Measurements from ENCODE around the gene IGSF6. TPM values are rescaled to one million over a fixed set of nuclear protein-coding genes. Genes with fewer than 3 reads are reported as not detected.

The IGSF6 gene
- total RNA-seq, 4 donors from 2014 or later, result 0.76 to 7.4 (median 1.3) TPM; not detected in 1

DNA sequence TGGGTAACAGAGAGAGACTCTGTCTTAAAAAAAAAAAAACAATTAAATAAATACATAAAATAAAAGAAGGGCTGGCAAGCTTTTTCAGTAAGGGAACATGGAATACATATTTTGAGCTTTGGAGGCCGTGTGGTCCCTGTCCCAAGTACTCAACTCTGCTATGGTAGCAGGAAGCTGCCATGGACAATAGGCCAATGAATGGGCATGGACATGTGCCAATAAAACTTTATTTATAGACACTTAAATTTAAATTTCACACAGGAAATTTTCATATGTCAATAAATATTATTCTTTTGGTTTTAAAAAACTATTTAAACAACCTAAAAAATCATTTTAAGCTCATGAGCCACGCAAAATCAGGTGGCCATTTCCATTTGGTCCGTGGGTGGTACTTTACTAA is 15.2 kb upstream of the IGSF6 start:
- TF ChIP-seq, protein P1, sequence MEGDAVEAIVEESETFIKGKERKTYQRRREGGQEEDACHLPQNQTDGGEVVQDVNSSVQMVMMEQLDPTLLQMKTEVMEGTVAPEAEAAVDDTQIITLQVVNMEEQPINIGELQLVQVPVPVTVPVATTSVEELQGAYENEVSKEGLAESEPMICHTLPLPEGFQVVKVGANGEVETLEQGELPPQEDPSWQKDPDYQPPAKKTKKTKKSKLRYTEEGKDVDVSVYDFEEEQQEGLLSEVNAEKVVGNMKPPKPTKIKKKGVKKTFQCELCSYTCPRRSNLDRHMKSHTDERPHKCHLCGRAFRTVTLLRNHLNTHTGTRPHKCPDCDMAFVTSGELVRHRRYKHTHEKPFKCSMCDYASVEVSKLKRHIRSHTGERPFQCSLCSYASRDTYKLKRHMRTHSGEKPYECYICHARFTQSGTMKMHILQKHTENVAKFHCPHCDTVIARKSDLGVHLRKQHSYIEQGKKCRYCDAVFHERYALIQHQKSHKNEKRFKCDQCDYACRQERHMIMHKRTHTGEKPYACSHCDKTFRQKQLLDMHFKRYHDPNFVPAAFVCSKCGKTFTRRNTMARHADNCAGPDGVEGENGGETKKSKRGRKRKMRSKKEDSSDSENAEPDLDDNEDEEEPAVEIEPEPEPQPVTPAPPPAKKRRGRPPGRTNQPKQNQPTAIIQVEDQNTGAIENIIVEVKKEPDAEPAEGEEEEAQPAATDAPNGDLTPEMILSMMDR (IDR thresholded peaks at IDR 0.05), result no peak
- TF ChIP-seq POLR2A (IDR thresholded peaks at IDR 0.05), result no peak
- Histone ChIP-seq H3K9me3 (no peaks in the 10 kb centered on the region), H3K4me3 (no peak overlapping the region), H3K27me3 (no peaks in the 10 kb centered on the region), H3K36me3 (no peaks in the 10 kb centered on the region), H3K4me1 (peaks cover 0 to 7% (median 3%) of the 10 kb centered on the region in 4 donors), H3K27ac (no peak overlapping the region)
- no peak for DNase-seq

- H3K27ac ChIP-seq, result no peak overlapping the region
- TF ChIP-seq, protein P1 (IDR thresholded peaks at IDR 0.05), result no peak
- TF ChIP-seq POLR2A (IDR thresholded peaks at IDR 0.05), result no peak
- no peaks in the 10 kb centered on the region for H3K36me3 ChIP-seq
- no peaks in the 10 kb centered on the region for H3K27me3 ChIP-seq
- H3K9me3 ChIP-seq, result no peaks in the 10 kb centered on the region
- no peak for DNase-seq
- H3K4me1 ChIP-seq, result peaks cover 0 to 7% (median 4%) of the 10 kb centered on the region in 4 donors
- H3K4me3 ChIP-seq, result no peak overlapping the region
Observed at GRCh38 chr16:21666772-21667171, 14.4 kb upstream of the IGSF6 start.

DNA sequence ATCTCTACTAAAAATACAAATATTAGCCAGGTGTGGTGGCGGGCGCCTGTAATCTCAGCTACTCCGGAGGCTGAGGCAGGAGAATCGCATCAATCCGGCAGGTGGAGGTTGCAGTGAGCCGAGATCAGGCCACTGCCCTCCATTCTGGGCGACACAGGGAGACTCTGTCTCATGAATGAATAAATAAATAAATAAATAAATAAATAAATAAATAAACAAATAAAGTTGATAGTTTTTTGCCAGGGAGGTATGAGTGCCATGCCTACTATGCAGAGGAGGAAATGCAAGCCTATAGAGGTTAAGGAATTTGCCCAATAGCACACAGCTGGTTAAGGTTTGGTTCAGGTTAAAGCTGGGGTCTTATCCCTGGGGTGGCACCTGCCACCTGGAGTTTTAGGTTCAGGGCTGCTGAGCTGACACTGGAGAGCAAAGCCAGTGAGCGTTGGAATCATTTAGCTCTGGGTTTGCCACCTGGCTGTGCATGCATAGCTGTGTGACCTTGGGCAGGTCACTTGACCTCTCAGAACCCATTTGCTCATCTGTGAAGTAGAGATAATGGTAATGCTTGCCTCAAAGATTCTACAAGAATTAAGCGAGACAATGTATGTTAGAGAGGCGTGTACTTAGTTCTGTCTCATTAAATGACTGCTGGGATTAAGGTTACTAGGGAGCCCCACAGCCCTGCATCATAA is 12.5 kb upstream of the IGSF6 start:
- Histone ChIP-seq H3K36me3 (no peaks in the 10 kb centered on the region), H3K4me1 (peaks cover 0 to 8% (median 6%) of the 10 kb centered on the region in 4 donors), H3K27ac (no peak overlapping the region), H3K9me3 (no peaks in the 10 kb centered on the region), H3K4me3 (no peak overlapping the region), H3K27me3 (no peaks in the 10 kb centered on the region)
- TF ChIP-seq, protein P1 (IDR thresholded peaks at IDR 0.05), result no peak
- TF ChIP-seq POLR2A (IDR thresholded peaks at IDR 0.05), result no peak
- no peak for DNase-seq

DNA sequence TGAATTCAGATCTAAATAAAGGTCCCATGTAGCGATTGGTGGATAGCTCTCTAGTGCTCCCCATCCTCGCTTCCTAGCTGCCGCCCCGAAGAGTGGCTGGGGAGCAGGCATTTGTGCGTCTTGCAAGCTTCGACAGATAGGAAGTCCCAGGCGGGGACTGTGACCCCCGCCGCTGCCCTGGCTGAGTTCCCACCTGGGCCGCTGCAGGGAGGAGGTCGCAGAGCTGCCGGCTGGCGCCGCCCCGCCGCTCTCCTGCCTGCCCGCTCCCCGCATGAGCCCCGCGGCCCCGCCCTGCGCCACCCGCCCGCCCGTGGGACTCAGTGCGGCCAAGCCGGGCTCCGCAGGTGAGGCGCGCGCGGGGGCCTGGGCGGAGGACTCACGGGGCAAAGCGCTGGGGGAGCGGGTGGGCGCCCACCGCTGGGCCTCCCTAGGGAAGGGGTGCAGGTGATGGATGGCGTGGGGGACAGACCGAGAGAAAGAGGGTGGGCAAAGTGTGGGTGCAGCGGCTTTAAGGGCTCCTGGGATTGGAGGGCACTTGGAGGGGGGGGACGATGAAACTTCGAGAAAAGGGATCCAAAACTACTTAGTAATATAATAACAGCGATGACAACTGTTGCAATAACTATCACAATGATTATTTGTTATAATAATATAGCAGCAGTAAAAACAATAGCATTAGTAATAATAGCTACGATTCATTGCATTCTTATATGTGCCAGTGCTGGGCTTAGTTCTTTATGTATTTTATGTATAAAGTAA is 11.7 kb upstream of the IGSF6 start, which contains the start of gene OTOA:
OTOA (plus strand) TSS at position 80 of the 759 bp plus-strand sequence. CDS start 14,547 bp downstream, outside the sequence.
- Histone ChIP-seq H3K4me3 (peak within 1 kb of the TSS; percentile 20 to 42 (median 36)), H3K27ac (no peak within 1 kb of the TSS), H3K27me3 (no peaks in the 10 kb centered on the region), H3K4me1 (peaks cover 0 to 8% (median 6%) of the 10 kb centered on the region in 4 donors), H3K36me3 (no peaks in the 10 kb centered on the region), H3K9me3 (no peaks in the 10 kb centered on the region)
- peak in 2 of 3 donors; percentile 40 to 58 for DNase-seq
- TF ChIP-seq, protein P1 (IDR thresholded peaks at IDR 0.05), result no peak
- TF ChIP-seq POLR2A (IDR thresholded peaks at IDR 0.05), result no peak

DNA sequence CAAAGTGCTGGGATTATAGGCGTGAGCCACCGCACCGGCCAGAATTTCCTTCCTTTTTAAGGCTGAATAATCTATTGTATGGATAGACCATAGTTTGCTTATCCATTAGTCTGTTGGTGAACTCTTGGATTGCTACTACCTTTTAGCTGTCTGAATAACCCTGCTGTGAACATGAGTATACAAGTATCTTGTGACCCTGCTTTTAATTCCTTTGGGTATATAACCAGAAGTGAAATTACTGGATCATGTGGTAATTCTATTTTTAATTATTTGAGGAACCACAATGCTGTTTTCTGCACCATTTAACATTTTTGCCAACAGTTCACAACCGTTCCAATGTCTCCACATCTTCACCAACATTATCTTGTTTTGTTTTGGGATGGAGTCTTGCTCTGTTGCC is 6.7 kb upstream of the IGSF6 start:
- H3K9me3 ChIP-seq, result no peaks in the 10 kb centered on the region
- no peak for TF ChIP-seq POLR2A (IDR thresholded peaks at IDR 0.05)
- TF ChIP-seq, protein P1 (IDR thresholded peaks at IDR 0.05), result no peak
- H3K36me3 ChIP-seq, result peaks cover 0 to 14% (median 0%) of the 10 kb centered on the region in 3 donors
- H3K4me3 ChIP-seq, result no peak overlapping the region
- no peaks in the 10 kb centered on the region for H3K27me3 ChIP-seq
- no peak overlapping the region for H3K27ac ChIP-seq
- DNase-seq, result no peak
- H3K4me1 ChIP-seq, result peaks cover 0 to 12% (median 5%) of the 10 kb centered on the region in 4 donors

Measured in Peyer's patch (tissue), 4 donors.